Measurements from ENCODE around the gene HLA-DQB1.

The HLA-DQB1 gene

GRCh38 chr6:32624565-32624964 lies 41.9 kb downstream of the HLA-DQB1 start:
- TF ChIP-seq, protein P1, sequence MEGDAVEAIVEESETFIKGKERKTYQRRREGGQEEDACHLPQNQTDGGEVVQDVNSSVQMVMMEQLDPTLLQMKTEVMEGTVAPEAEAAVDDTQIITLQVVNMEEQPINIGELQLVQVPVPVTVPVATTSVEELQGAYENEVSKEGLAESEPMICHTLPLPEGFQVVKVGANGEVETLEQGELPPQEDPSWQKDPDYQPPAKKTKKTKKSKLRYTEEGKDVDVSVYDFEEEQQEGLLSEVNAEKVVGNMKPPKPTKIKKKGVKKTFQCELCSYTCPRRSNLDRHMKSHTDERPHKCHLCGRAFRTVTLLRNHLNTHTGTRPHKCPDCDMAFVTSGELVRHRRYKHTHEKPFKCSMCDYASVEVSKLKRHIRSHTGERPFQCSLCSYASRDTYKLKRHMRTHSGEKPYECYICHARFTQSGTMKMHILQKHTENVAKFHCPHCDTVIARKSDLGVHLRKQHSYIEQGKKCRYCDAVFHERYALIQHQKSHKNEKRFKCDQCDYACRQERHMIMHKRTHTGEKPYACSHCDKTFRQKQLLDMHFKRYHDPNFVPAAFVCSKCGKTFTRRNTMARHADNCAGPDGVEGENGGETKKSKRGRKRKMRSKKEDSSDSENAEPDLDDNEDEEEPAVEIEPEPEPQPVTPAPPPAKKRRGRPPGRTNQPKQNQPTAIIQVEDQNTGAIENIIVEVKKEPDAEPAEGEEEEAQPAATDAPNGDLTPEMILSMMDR (conservative IDR thresholded peaks at IDR 0.05; ENCODE audit: control insufficient read depth, insufficient read depth, low read depth, low read length) = no peak
- no peak overlapping the region for H3K4me3 ChIP-seq (ENCODE audit: control insufficient read depth, low read depth, low read length)
- DNase-seq (ENCODE audit: low read depth) = no peak

DNA sequence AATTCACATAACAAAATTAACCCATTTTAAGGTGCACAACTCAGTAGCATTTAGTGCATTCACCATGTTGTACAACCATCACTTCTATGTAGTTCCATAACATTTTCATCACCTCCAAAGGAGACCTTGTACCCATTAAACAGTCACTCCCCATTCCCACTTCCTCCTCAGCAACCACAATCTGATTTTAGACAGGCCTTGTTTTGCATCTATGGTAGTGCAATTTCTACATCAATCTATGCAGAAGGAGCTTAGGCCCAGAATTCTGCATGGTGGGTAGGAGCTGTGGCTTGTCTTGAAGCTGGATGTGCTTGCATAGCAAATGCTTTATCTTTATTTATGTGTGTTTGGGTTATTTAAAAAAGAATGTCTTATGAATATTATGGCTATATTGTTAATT lies 42.8 kb downstream of the HLA-DQB1 start:
- TF ChIP-seq, protein P1 (conservative IDR thresholded peaks at IDR 0.05; ENCODE audit: control insufficient read depth, insufficient read depth, low read depth, low read length) = no peak
- no peak overlapping the region for H3K4me3 ChIP-seq (ENCODE audit: control insufficient read depth, low read depth, low read length)
- DNase-seq (ENCODE audit: low read depth) = no peak

GRCh38 chr6:32622545-32623401 lies 43.7 kb downstream of the HLA-DQB1 start:
- H3K4me3 ChIP-seq (ENCODE audit: control insufficient read depth, low read depth, low read length) = no peak overlapping the region
- TF ChIP-seq, protein P1 (conservative IDR thresholded peaks at IDR 0.05; ENCODE audit: control insufficient read depth, insufficient read depth, low read depth, low read length) = peak; percentile 62
- peak; percentile 66 for DNase-seq (ENCODE audit: low read depth)

GRCh38 chr6:32621372-32621771 lies 45.1 kb downstream of the HLA-DQB1 start:
- H3K4me3 ChIP-seq (ENCODE audit: control insufficient read depth, low read depth, low read length) = no peak overlapping the region
- TF ChIP-seq, protein P1 (conservative IDR thresholded peaks at IDR 0.05; ENCODE audit: control insufficient read depth, insufficient read depth, low read depth, low read length) = no peak
- DNase-seq (ENCODE audit: low read depth) = no peak

- H3K4me3 ChIP-seq (ENCODE audit: control insufficient read depth, low read depth, low read length) = no peak overlapping the region
- no peak for DNase-seq (ENCODE audit: low read depth)
- TF ChIP-seq, protein P1 (conservative IDR thresholded peaks at IDR 0.05; ENCODE audit: control insufficient read depth, insufficient read depth, low read depth, low read length) = no peak
Observed at GRCh38 chr6:32617751-32618150, 48.7 kb downstream of the HLA-DQB1 start.

- DNase-seq (ENCODE audit: low read depth) = no peak
Observed at GRCh38 chr6:32615885-32616532, 50.4 kb downstream of the HLA-DQB1 start.

More at GRCh38 chr6:32615885-32616532, 50.4 kb downstream of the HLA-DQB1 start:
- no peak overlapping the region for H3K4me3 ChIP-seq (ENCODE audit: control insufficient read depth, low read depth, low read length)
- TF ChIP-seq, protein P1 (conservative IDR thresholded peaks at IDR 0.05; ENCODE audit: control insufficient read depth, insufficient read depth, low read depth, low read length) = no peak

Data from fibroblast of mammary gland (primary cell).